ENCODE results near the gene EEF1E1.

EEF1E1 gene

DNA sequence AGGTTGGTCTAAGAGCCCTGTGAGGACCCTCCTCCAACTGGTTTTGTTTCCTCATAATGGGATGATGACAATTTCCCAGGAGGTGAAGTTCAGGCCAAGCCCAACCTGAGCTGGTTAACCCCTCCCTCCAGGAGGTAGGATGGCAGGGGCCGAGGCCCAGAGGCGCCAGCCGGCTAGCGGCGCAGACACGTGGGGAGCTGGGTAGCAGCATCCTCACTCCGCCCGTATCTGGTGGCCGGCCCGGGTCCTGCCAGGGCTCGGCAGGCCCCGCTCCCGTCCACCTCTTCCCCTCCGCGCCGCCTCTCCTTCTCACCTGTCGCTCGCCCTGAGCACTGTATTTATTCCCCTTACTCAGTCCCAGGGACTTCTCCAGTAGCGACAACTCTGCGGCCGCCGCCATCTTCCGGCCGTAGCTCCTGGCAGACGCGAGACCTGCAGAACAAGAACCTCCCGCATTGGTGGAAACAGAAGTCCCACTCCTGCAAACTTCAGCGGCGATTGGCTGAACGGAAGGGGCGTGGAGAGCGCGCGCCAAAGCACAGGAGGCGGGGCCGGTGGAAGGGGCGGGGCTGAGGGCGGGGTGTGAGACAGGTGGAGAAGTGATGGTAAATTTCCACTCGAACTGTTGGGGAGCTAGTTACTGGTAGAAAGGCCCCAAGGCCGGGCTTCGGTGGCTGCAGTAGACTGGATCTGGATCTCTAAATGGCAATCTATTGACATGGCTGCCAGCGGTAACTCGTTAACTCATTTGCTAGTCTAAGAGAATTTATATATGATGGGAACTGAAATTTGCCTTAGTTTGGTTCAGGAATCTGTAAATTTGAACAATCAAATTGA, at the start of gene EEF1E1:
TSS of gene EEF1E1 (minus strand) at position 427 of the 837 bp plus-strand sequence. CDS start at position 400, 27 bp downstream.
- DNase-seq: peak; percentile 92

DNA sequence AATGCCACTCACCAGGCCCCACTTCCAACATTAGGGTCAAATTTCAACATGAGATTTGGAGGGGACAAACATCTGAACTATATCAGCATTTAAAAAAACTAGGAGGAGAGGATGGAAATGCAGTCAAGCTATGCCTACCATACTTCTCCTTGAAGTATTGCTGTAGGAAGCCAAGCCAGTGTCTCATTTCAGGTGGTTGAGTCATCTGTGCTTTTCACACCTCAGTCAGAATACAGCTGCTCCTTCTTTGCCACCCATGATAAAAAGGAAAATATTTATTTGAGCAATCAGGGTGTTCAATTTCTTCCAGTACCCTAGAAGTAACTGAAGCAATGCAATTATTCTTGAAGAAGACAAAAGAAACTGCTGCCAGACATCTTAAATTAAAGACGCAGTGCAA, 47.0 kb upstream of the EEF1E1 start:
- DNase-seq: no peak

DNA sequence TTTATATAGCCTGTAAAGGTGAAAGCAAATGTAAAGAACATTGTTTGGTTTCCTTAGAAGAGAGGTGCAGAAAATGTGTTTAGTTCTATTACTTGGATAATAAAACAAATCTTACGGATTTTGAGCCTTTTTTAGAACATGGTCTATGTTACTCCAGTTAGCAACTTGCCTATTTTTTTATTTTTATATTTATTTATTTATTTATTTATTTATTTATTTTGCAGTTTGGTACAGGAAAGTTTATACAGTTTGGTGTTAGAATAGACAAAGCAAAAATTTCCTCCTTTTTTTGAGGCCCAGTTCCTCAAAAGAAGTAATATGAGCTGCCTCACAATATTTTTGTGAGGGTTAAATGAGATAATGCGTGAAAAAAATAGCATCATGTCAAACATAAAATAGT, 41.6 kb upstream of the EEF1E1 start:
- no peak for DNase-seq

DNA sequence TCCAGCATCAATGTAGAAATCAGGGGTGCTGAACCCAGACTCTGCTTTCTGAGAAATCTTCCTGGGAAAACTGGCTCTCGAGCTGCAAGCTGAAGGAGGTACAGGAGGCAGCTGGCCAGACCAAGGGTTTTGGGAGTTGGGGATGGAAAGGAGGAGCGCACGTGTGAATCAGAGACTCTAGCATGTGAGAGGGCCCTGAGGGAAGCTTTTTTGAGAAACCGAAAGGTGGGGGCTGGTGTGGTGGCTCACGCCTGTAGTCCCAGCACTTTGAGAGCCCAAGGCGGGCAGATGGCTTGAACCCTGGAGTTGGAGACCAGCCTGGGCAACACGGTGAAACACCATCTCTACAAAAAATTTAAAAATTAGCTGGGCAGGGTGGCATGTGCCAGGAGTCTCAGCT, 37.1 kb upstream of the EEF1E1 start:
- DNase-seq: no peak

DNA sequence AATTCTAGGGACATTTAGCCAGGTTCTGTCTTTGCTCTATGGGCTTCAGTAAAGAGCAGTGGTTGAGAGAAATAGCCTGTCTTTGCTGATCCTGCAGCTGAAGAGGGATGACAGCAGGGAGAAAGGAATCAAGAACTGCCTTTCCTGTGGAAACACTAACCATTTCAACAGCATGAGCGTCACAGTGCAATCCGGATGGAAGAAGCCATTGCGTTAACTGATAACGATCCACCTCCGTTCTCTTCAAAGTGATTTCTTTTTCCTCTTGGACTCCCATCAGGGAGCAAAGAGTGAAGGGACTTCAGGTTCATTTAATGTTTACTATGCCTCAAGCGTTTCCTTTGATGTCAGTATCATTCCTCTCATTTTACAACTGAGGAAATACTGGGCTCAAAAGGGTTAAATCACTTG, 35.2 kb upstream of the EEF1E1 start:
- DNase-seq: no peak

DNA sequence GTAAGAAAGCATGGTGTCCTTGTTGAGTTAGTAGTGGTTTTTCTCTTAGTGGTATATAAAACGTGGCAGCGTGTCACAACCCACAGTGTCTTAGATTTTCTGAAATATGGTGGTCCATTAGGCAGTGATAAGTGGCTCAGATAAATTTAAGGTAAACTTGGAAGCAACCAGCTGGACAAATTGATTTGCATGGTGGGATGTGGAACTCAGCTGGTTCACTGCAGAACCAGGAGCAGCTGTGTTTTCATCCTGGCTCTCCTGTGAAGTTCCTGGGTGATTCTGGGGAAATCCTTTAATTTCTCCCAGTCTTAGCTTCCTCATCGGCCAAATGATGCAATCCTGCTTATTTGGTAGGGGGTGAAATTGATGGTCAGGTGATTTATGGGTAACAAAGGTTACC, 32.9 kb upstream of the EEF1E1 start:
- no peak for DNase-seq

DNA sequence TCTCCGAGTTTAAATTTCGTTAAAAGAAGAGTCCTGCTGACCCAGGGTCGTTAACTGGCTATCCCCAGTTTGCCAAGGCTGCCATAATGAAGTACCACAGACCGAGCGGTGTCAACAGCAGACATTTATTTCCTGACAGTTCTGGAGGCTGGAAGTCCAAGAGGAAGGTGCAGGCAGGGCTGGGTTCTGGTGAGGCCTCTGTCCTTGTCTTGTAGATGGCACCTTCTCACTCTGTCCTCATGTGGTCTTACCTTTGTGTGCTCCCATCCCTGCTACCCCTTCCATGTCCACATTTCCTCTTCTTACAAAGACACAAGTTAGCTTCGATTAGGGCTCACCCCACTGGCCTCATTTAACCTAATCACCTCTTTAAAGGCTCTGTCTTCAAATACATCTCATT, 29.8 kb upstream of the EEF1E1 start:
- DNase-seq: no peak

DNA sequence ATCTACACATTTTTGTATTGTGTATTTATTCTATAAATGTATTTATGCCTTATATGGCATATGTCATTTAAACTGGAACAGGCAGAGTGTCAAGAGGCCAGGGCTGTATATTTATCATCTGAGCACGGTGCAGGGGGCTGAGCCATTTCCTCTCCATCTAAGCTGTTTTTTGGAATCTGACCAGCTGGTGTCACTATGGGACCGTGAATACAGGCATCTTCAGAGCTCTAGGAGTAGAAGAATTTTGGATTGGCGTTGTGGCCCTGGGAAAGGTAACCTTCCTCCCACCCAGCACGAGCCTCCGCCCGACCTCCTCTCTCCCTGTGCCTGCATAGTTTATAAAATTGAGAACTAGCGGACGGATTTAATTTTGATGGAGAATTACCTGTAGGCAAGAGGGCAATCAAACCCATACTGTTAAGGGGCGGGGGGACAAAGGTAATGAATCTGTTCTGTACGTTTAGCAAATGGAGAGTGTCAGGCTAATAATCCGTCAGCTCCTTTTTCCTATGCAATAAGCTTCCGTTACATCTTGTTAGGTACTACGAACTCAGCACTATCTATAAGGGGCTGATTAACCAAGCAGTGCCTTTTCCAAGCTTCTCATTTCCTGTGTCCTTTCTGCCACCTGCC, 29.0 kb upstream of the EEF1E1 start:
- peak; percentile 29 for DNase-seq

DNA sequence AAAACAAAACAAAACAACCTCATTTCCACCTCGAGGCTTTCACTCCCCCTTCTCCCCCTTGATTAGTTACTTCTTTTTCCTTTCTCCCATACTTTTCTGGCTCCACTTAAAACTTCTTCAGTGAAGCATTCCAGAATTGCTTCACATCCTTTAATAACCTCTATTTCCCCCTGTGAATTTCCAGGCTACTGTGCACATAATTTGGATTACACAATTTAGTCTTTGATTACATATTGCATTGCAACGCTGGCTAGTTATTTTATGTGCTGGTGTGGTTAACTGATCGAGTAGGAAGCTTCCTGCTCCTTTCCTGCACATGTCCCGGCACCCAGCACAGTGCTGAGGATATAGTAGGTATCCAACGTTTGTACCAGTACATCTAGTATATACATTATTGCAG, 28.1 kb upstream of the EEF1E1 start:
- no peak for DNase-seq

DNA sequence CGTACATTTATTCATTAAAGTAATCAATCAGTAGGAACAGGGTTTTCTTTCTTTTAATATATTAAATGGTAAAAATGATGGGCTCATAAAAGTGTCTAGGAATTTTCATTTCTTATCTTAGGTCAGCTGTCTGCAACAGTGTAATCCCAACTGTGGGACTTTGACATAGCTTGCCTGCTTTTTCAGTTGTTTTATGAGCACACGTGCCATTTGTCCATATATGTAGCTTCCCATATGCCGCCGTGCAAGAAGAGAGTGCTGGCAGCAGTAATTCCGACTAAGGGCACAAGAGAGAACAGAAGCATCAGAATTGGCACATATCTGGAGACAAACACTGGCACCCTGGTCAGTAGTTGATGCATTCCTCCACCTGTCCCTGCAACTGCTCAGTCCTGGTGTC, 20.9 kb upstream of the EEF1E1 start:
- DNase-seq: no peak

DNA sequence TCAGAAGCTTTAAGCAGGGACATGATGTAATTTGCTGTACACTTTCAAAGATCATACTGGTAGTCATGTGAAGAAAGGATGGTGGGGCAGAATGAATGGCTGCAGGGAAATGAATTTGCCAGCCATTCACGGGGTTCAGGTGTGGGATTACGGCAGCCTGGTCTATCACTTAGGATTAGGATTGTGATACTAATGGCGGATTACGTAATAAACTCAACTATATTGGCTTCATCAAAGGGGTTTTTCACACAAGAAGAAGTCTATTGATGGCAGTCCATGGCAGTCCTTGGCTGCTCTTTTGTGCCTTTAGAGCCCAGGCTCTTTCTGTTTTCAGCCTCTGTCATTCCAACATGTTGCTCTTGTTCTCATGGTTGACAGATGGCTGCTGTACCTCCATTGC, 12.6 kb upstream of the EEF1E1 start:
- no peak for DNase-seq

DNA sequence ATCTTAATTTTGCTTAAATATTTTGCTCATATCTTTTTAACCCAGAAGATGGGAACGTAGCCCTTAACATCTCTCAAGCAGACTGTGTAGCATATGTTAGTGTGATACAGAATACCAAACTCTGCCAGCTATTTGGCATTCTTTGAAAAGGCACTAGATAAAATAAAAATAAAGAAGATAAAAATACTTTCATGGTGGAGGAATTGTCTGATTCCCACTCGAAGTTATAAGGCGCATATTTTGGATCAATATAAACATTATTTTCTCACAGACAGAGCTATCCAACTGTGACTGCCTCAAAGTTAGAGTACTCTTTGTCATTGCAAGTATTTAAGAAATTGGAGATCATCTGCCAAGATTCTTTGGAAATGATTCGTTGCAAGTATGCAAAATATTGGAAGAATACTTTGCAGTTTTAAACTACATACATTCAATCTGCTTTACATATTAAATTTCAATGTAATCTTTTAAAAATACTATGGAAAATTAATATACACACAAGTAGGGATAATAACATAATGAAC, 10.8 kb upstream of the EEF1E1 start:
- DNase-seq: no peak

DNA sequence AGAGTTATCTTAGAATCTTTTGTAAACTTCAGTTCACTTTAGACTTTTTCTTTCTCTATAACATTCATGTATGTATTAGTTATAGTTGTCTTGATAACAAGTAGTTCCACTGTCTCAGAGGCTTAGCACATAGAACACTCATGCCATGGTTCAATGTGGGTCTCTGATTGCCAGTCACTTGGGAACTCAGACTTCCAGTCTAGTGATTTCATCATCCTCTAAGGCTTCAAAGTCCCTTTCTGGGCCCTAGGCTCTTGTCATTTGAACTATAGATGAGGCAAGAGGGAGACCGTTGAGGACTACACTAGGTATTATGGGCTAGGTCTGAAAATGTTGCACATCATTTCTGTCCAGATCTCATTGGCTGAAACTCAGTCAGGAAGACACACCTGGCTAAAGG, 8.4 kb upstream of the EEF1E1 start:
- DNase-seq: no peak

DNA sequence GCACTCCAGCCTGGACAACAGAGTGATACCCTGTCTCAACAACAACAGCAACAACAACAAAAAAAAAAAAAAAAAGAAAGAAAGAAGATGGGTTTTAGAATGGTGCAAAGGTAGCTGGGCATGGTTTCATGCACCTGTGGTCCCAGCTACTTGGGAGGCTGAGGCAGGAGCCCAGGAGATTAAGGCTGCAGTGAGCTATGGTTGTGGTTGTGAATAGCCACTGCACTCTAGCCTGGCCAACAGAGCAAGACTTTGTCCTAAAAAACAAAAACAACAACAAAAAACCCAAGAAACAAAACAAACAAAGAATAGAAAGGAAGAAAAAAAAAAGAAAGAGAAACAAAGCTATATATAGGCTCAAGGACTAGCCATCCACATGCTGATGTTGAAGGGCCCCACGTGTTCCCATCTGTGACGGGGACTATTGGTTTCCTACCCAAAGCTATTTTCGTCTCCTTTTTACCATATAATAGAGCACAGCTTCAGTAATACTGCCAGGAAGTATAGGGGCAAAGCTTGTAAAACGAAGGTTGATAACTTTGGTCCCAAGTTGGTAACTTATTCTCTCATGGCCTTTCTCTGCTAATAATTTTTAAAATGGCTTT, 7.9 kb upstream of the EEF1E1 start:
- no peak for DNase-seq

DNA sequence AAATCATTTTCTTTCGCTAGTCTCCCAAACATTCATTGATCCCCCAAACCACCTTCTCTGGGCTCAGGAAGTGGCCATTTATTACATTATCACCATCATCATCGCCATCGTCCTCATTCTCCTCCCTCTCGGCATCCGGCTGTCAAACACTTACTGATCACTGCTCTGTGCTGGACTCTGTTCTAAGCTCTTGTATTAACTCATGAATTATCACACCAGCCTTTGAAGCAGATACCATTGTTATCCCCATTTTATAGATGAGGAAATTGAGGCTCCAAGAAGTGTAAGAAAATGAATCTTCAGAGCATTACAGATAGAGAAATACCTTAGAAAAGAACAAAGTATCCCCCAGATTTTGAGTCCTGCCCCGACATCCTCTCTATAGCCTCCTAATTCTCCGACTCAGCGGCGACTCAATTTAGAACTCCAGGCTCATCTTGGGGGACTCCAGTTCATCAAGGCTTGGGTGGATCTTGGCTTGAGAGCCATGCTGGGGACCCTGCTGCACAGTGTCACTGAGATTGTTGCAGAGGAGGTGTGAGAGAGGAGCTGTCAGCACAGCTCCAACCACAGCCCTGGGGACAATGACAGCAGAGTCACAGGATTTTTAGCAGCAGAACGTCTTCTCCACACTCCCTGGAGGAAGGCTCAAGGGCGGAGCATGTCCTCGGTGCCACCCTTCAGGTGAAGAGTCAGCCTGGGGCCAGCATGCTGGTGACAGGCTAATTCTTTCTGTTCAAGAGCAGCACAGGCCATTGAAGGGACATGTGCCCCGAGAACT, 6.6 kb upstream of the EEF1E1 start:
- no peak for DNase-seq

DNA sequence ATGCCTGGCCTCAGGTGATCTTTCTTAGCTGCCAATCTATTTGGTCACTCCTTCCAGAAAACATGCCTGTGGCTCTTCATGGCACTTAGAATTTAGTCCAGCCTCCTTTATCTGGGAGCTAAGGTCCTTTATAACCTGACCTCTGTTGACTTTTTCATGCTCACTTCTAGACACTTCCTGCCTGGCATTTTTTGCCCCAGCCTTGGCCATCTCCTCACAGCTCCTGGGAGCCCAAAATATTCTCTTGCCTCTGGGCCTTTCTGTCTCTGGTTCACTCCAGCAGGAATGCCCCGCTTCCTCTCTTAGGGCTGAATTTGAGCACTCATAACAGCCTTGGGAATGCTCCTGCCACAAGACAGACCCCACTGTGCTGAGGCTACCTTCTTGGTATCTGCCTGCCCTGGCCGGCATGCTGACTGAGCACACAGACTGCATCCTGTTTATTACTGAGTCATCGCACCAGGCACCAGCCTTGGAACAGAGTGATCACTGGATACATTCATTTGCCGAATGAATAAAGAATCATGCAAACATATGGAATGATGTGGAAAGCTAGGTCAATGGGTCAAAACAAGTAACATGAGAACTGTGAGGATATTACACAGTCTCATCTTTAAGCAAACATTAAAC, 5.8 kb upstream of the EEF1E1 start:
- peak; percentile 92 for DNase-seq

DNA sequence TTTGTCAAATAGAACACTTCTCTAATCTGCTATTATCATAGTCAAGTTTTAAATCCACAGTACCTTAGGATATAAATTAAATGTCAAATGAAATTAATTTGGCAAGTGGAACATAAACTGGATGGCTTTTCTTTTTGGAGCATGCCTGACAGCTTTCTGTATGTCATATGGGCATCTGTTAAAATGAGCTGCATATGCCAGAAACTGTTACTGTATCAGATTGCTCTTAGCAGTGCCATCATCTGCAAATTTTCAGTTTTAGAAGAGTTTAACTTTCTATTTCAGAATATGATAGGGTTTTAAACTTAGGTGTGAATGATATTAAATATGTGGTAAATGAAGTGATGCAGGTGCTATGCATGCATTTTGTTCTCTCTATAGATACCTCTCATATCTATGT, 3.4 kb upstream of the EEF1E1 start:
- no peak for DNase-seq

DNA sequence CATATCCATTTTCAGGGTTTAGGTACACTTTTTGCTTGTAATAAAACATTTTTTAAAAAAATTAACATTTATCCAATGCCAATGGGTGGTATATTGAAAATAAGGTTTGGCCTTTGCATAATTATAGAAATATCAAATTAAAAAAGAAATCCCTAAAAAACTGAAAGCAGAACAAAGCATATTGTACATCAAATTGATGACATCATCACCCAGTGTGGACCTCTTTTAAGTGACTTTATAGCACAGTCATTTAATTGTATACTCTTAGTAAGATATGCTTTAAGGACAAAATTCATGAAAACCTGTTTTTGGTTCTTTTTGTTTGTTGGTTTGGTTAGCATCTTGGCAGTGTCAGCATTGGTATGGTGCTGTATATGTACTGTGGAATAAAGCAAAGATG, 1.4 kb upstream of the EEF1E1 start:
- DNase-seq: no peak

DNA sequence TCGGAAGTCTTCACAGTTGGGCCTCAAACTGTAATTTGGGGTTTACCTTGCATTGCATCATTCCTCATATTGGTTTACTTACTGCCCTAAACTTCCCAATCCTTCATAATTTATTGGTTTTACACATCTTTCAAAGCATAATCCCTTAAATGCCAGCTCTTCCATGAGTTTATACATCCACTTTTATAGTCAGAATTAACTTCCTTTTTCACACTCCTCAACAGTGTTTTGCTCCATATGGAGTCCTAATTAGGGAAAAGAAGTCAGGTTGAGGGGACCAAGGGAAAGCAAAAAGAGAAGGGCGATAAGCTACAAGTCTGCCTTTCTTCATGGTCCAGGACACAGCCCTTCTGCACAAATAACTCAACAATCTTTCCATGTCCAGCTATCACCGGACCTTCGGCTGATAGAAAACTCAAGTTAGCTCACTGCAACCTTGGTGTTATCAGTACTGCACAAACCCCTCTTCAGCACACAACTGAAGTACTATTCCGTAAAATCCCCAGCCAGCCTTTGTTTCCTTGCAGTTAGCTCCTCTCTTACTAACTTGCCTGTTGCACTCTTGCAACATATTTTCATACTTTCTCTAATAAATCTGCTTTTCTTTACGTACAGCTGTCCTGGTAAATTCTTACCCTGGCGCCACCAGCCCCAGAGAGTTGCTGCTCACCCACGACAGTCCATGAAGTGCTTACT, 2.0 kb downstream of the EEF1E1 start:
- DNase-seq: no peak

DNA sequence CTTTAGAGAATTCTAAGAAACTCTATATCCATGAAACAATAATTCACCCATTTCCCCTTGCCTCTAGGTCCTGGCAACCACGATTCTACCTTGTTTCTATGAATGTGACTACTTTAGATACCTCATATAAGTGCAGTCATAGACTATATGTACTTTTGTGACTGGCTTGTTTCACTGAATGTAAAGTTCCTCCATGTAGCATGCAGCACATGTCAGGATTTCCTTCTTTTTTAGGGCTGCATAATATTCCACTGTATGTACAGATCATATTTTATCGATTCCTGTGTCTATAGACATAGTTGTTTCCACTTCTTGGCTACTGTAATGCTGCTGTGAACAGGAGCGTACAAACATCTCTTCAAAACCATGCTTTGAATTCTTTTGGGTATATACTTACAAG, 11.7 kb downstream of the EEF1E1 start:
- DNase-seq: no peak

DNA sequence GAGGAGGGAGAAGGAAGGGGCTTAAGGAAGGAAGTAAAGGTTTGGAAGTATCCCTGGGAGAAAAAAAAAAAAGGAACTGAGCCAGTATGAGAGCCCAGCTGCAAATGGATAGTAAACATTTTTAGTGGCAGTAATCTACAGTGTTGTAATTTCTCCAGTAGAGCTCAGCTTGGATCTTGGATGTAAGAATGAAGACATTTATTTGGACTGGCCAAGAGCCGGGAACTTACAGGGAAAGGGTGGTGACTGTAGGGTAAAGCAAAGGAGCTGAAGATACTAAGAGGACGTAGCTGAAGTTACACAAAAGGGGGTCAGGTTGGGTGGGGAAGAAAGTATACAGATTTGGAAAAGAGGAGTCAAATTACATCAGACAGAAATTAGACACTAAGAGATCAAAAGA, 13.5 kb downstream of the EEF1E1 start:
- no peak for DNase-seq
